AG09309 (cell line): Measurements from ENCODE around the gene DYRK4.

ENCODE experiments used
- DNase-seq: peaks from one replicate; pipeline ENCODE4 v3.0.0-alpha.2; 2010; ENCODE audit warnings: low read depth
- H3K4me3 ChIP-seq: 2 replicates; pipeline ENCODE4 v1.5.1; 2011; ENCODE audit warnings: mild to moderate bottlenecking, low read depth, low read length, moderate library complexity; ENCODE audit not compliant: control insufficient read depth
- TF ChIP-seq, protein P1 (sequence below): IDR thresholded peaks from 2 replicates; pipeline ENCODE4 v1.5.1; 2011; ENCODE audit warnings: mild to moderate bottlenecking, low read depth, low read length, inconsistent platforms; ENCODE audit not compliant: insufficient read depth, control insufficient read depth; ENCODE audit errors: missing control alignments

Gene DYRK4

GRCh38 chr12:4563336-4563735 is 1.3 kb downstream of the DYRK4 start:
- TF ChIP-seq, protein P1, sequence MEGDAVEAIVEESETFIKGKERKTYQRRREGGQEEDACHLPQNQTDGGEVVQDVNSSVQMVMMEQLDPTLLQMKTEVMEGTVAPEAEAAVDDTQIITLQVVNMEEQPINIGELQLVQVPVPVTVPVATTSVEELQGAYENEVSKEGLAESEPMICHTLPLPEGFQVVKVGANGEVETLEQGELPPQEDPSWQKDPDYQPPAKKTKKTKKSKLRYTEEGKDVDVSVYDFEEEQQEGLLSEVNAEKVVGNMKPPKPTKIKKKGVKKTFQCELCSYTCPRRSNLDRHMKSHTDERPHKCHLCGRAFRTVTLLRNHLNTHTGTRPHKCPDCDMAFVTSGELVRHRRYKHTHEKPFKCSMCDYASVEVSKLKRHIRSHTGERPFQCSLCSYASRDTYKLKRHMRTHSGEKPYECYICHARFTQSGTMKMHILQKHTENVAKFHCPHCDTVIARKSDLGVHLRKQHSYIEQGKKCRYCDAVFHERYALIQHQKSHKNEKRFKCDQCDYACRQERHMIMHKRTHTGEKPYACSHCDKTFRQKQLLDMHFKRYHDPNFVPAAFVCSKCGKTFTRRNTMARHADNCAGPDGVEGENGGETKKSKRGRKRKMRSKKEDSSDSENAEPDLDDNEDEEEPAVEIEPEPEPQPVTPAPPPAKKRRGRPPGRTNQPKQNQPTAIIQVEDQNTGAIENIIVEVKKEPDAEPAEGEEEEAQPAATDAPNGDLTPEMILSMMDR, result no peak
- no peak for DNase-seq
- H3K4me3 ChIP-seq, result no peak overlapping the region

DNA sequence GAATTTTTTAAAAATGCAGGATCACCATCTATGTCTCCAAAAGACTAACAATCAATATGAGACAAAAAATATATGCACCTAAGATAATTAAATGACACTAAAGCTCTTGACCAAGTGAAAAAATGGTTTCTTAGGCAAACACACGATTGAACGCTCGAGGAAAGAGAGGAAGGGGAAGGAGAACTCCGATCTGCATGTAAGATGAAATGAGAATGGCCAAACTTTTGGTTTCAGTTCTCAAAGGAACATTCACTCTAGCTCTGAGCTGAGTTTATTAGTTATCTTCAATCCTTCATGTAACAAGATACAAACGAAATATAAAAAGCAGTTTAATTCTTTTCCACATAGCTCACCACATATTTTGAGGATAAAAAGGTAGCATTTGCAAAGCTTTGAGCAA is 2.8 kb downstream of the DYRK4 start:
- no peak for DNase-seq
- no peak overlapping the region for H3K4me3 ChIP-seq
- TF ChIP-seq, protein P1, result no peak

GRCh38 chr12:4566474-4566873 is 4.5 kb downstream of the DYRK4 start:
- TF ChIP-seq, protein P1, result no peak
- DNase-seq, result no peak
- no peak overlapping the region for H3K4me3 ChIP-seq

DNA sequence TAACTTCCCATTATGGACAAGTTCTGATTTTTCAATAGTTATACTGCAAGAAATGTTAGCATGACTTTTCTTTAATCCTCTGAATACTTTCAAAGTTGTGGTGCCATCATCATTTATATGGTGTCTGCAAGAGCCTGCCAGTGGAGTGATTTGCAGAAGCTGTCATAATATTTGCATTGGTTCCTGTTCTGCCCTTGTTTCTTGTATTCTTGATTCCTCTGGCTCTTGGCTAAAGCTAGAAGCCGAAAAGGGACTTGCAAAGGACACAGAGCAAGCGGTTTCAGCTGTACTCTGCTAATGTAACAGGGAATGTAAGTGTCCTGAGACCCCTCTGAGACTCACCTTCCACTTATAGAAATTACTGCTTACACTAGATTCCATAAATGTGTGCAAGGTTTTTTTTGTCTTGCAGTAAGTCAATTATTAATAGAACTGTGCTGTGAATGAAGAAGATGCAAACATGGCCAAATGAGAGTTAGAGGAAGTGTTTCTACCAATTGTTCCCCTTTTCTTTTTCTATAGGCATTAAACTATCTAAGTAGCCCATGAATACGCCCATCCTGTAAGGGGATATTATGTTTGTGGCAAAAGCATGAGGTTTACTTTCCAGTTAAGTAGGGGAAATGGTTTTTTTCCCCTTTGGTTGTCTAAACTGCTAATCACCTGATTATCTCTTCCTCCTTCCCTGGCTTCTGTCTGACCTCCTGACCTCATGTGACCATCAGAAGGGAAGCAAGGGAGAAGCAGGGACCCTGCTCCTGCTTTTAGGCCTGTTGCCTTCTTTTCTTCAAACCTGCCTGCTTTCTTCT is 5.3 kb downstream of the DYRK4 start:
- no peak for DNase-seq
- TF ChIP-seq, protein P1, result no peak
- no peak overlapping the region for H3K4me3 ChIP-seq

- TF ChIP-seq, protein P1, result no peak
- no peak for DNase-seq
- H3K4me3 ChIP-seq, result no peak overlapping the region
Measured at GRCh38 chr12:4569261-4569660, 7.3 kb downstream of the DYRK4 start.

GRCh38 chr12:4572680-4573079 is 10.7 kb downstream of the DYRK4 start:
- no peak overlapping the region for H3K4me3 ChIP-seq
- no peak for DNase-seq
- TF ChIP-seq, protein P1, result no peak
